Measurements from ENCODE around the gene LRRC25. TPM values are rescaled to one million over a fixed set of nuclear protein-coding genes. Genes with fewer than 3 reads are reported as not detected.

LRRC25 gene
- polyA plus RNA-seq (2012; ENCODE audit: insufficient read length, low read depth) = not detected

DNA sequence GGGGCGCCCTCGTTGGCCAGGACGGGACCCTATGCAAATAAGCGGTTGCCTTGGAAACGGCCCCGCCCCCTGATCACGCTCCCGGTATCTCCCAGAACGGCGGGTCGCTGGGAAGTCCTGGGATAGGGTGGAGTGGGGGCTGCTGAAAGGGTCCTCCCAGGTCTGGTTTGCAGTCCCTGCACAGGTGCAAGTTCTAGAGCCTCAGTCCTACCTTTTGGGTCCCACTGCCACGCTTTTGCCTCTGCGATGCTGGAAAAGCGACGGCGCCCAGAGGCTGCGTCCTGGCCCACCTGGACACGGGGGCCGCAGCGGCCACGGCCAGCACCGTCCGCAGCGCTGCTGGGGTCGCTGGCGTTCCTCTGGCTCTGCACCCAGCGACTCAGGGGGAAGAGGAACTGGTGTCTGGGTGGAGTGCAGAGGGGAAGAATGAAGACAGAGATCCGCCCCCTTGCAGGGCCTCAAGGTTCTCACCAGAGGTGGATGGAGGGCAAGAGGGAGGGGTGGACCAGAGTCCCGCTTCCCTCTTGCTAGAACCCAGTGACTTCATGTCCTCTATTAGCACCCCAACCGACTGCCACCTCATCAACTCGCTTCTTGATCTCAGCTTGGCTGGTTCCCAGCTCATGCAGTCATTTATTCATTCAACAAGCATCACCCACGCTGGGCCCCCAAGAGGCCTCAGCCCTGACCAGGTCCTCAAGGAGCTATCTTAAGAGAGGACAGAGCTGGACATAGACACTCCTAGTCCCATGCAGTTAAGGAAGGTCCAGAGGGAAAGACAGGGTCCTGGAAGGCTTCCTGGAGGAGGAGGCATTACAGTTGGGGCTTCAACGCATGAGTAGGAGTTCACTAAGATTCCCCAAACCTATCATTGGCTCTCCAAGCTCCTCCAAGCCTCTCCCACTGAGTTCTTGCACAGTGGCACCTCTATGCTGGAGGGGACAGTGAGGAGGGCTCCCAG is at the start of gene LRRC25:
LRRC25 (minus strand) TSS at position 381 of the 961 bp plus-strand sequence. CDS start 659 bp downstream, outside the sequence.
- no peak for TF ChIP-seq REST (IDR thresholded peaks at IDR 0.05; ENCODE audit: insufficient read depth in 1 of 2, low read depth in 2 of 2, low read length in 2 of 2)
- no peak for TF ChIP-seq POLR2AphosphoS5 (IDR thresholded peaks at IDR 0.05; ENCODE audit: low read depth, low read length)
- TF ChIP-seq SIN3A (IDR thresholded peaks at IDR 0.05; ENCODE audit: borderline replicate concordance, insufficient read depth, low read length) = no peak
- no peak for TF ChIP-seq FOXP2 (optimal IDR thresholded peaks at IDR 0.05; ENCODE audit: borderline replicate concordance, extremely low read depth, extremely low read length, insufficient read depth)
- TF ChIP-seq TAF1 (IDR thresholded peaks at IDR 0.05; ENCODE audit: borderline replicate concordance, insufficient read depth, low read length) = no peak

DNA sequence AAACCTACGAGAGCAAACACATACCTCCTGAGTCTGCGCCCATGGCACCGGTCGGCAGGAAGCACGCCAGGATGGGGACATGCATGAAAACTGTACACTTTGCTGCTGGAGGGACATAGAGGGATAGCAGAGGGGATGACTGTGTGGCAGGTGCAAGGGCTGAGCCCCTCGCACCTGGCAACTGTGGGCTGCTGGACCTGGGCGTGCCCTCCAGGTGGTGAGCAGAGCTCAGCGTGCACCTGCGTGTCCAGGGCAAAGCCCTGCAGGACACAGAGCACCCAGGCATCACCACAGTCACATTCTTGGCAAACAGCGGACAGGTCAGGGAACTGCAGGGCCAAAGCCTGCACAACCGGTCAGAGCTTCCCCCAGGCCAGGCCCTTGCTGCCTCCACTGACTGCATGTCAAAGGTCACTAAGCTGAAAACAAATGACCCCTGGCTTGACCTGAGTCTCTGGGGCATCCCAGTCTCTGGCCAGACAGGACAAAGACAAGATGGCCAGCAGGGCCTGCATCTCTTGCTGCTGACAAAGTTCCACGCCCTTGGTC is 49.5 kb upstream of the LRRC25 start:
- TF ChIP-seq TAF1 (IDR thresholded peaks at IDR 0.05; ENCODE audit: borderline replicate concordance, insufficient read depth, low read length) (no peak), FOXP2 (optimal IDR thresholded peaks at IDR 0.05; ENCODE audit: borderline replicate concordance, extremely low read depth, extremely low read length, insufficient read depth) (no peak), SIN3A (IDR thresholded peaks at IDR 0.05; ENCODE audit: borderline replicate concordance, insufficient read depth, low read length) (no peak), REST (IDR thresholded peaks at IDR 0.05; ENCODE audit: insufficient read depth in 1 of 2, low read depth in 2 of 2, low read length in 2 of 2) (no peak), POLR2AphosphoS5 (IDR thresholded peaks at IDR 0.05; ENCODE audit: low read depth, low read length) (no peak)

DNA sequence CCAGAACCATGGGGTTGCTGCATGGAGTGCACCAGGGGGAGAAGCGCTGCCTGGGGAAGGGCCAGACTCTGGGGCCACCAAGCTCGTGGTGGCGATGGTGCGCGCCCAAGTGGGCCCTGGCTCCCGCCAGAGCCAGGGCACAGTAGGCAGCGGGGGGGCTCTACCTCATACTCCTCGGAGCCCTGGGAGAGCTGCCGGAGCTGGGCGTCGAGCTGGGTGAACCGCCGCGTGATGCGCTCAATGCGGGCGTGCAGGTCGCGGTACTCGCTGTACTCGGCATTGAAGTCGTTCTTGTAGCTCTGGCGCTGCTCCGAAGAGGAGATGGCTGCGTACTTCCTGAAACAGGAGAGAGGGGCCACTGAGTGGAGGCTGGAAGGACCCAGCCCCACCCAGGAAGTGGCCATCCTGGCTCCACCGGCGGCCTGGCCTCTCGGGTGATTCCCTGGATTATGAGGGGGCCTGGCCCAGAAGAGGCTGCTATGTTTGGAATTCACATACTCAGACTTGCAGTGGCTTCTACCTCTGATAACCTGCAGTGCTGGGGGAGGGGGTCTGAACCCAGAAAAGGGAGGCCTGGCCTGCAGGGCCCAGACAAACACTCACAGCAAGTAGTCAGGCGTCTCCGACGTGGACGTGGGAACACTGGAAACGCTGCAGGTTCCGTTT is 48.9 kb upstream of the LRRC25 start:
- TF ChIP-seq SIN3A (IDR thresholded peaks at IDR 0.05; ENCODE audit: borderline replicate concordance, insufficient read depth, low read length) (no peak), REST (IDR thresholded peaks at IDR 0.05; ENCODE audit: insufficient read depth in 1 of 2, low read depth in 2 of 2, low read length in 2 of 2) (no peak), FOXP2 (optimal IDR thresholded peaks at IDR 0.05; ENCODE audit: borderline replicate concordance, extremely low read depth, extremely low read length, insufficient read depth) (no peak), POLR2AphosphoS5 (IDR thresholded peaks at IDR 0.05; ENCODE audit: low read depth, low read length) (no peak), TAF1 (IDR thresholded peaks at IDR 0.05; ENCODE audit: borderline replicate concordance, insufficient read depth, low read length) (no peak)

GRCh38 chr19:18445262-18445948 is 48.0 kb upstream of the LRRC25 start:
- TF ChIP-seq SIN3A (IDR thresholded peaks at IDR 0.05; ENCODE audit: borderline replicate concordance, insufficient read depth, low read length) = no peak
- TF ChIP-seq FOXP2 (optimal IDR thresholded peaks at IDR 0.05; ENCODE audit: borderline replicate concordance, extremely low read depth, extremely low read length, insufficient read depth) = no peak
- no peak for TF ChIP-seq TAF1 (IDR thresholded peaks at IDR 0.05; ENCODE audit: borderline replicate concordance, insufficient read depth, low read length)
- TF ChIP-seq POLR2AphosphoS5 (IDR thresholded peaks at IDR 0.05; ENCODE audit: low read depth, low read length) = no peak
- no peak for TF ChIP-seq REST (IDR thresholded peaks at IDR 0.05; ENCODE audit: insufficient read depth in 1 of 2, low read depth in 2 of 2, low read length in 2 of 2)

Measured in PFSK-1 (cell line).